ENCODE data around the gene RSRC2. TPM values are rescaled to one million over a fixed set of nuclear protein-coding genes. Genes with fewer than 3 reads are reported as not detected.

The RSRC2 gene
- total RNA-seq, 1 experiment from 2014 or later = 68.7 TPM

GRCh38 chr12:122459211-122459610 lies 67.5 kb downstream of the RSRC2 start:
- no peaks in the 10 kb centered on the region for H3K27me3 ChIP-seq (ENCODE audit: insufficient read depth, low read length)
- no peaks in the 10 kb centered on the region for H4K20me1 ChIP-seq (ENCODE audit: insufficient read depth)
- TF ChIP-seq CEBPB (IDR thresholded peaks at IDR 0.05; ENCODE audit: low read depth) (no peak), EZH2phosphoT487 (IDR thresholded peaks at IDR 0.05; ENCODE audit: borderline replicate concordance) (no peak), ZFX (IDR thresholded peaks at IDR 0.05) (no peak), ZBTB33 (IDR thresholded peaks at IDR 0.05; ENCODE audit: extremely low read depth, insufficient replicate concordance, low read length) (no peak), REST (IDR thresholded peaks at IDR 0.05; ENCODE audit: low read depth) (no peak), TCF7L2 (IDR thresholded peaks at IDR 0.05; ENCODE audit: borderline replicate concordance, extremely low read depth, insufficient read depth, insufficient read length) (no peak), RAD21 (IDR thresholded peaks at IDR 0.05; ENCODE audit: low read depth) (no peak)
- no peak overlapping the region for H3K4me2 ChIP-seq (ENCODE audit: low read length)
- POLR2A ChIA-PET = no interaction called here
- H3K79me2 ChIP-seq (ENCODE audit: insufficient read depth, low read length) = no peaks in the 10 kb centered on the region
- no peak overlapping the region for H3K27ac ChIP-seq (ENCODE audit: low read depth, low read length)
- ATAC-seq (no peak), DNase-seq (ENCODE audit: low read depth, low spot score) (no peak)
- BruUV-seq (replicated peaks) = no TSS peak
- H3K9me2 ChIP-seq (ENCODE audit: insufficient read depth) = no peaks in the 10 kb centered on the region
- no peak overlapping the region for H3K9ac ChIP-seq (ENCODE audit: low read length)
- H3K9me3 ChIP-seq (ENCODE audit: control insufficient read depth in 1 of 2, insufficient read depth in 1 of 2, low read depth in 1 of 2, low read length in 2 of 2) = no peaks in the 10 kb centered on the region
- RAD21 ChIA-PET (ENCODE audit: low non-redundant PET in 1 of 2, low total read pairs in 2 of 2, uncharacterized antibody in 2 of 2, unreplicated experiment in 2 of 2) = no interaction called here
- no peaks in the 10 kb centered on the region for H3K36me3 ChIP-seq (ENCODE audit: control insufficient read depth in 1 of 2, insufficient read depth in 2 of 2, low read length in 2 of 2)
- no peak overlapping the region for H2AFZ ChIP-seq (ENCODE audit: low read depth, low read length, poor library complexity, severe bottlenecking)
- H3K4me1 ChIP-seq (ENCODE audit: control insufficient read depth in 1 of 2, insufficient read depth in 2 of 2, low read length in 2 of 2) = peaks cover 0 to 10% of the 10 kb centered on the region in 2 experiments; a peak in 2 of 4 replicates
- intact Hi-C loops (cut with micrococcal nuclease) = no loop called here
- H3K4me3 ChIP-seq (replicated peaks in 1 of 2; ENCODE audit: low read depth in 1 of 2, low read length in 2 of 2) = no peak overlapping the region
- CTCF ChIA-PET = interaction anchor here (1.9 kb wide), 1 partner anchor 12 kb away, joined by 6 read pairs; no protein-coding TSS in a partner anchor
